Kidney epithelial cell (primary cell): ENCODE data around the gene NBAS. TPM values are rescaled to one million over a fixed set of nuclear protein-coding genes. Genes with fewer than 3 reads are reported as not detected.

Experiments
- DNase-seq: peaks from one replicate; pipeline ENCODE4 v3.0.0-alpha.2; 2010; ENCODE audit warnings: low read depth
- H3K27me3 ChIP-seq: 2 replicates; pipeline ENCODE4 v1.6.0; 2011; ENCODE audit warnings: low read length; ENCODE audit not compliant: control insufficient read depth, insufficient read depth
- H3K36me3 ChIP-seq: 2 replicates; pipeline ENCODE4 v1.5.1; 2011; ENCODE audit warnings: low read length; ENCODE audit not compliant: control insufficient read depth, insufficient read depth
- H3K4me3 ChIP-seq: 2 replicates; pipeline ENCODE4 v1.5.1; 2011; ENCODE audit warnings: low read depth, mild to moderate bottlenecking, control low read depth, low read length
- total RNA-seq: library from RNA; depleted of rRNA; stranded (reverse); fragments of >200 nt; gene quantifications from 2 replicates; pipeline ENCODE4 v1.2.3, GENCODE V29; 2015
- TF ChIP-seq, protein P1 (sequence below): IDR thresholded peaks from 2 replicates; pipeline ENCODE4 v1.5.1; 2011; ENCODE audit warnings: mild to moderate bottlenecking, moderate library complexity, low read length, control low read depth, inconsistent platforms; ENCODE audit not compliant: insufficient read depth, poor library complexity, severe bottlenecking

Gene NBAS
- total RNA-seq, 1 donor from 2014 or later = 67.0 TPM

DNA sequence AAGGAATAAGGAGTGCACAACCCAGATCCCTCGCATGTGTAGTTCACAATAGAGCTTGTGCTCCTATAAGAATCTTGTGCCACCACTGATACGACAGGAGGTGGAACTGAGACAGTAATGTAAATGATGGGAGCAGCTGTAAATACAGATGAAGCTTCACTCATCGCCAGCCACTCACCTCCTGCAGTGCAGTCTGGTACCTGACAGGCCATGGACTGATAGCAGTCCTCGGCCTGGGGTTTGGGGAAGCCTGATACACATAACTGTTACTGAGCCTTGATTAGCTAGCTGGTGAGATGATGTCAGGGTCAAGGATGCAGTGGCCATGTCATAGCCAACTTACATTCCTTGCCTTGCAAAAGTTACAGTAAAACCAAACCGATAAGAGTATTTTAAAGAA is 376.6 kb downstream of the NBAS start:
- no peaks in the 10 kb centered on the region for H3K36me3 ChIP-seq
- DNase-seq = no peak
- H3K4me3 ChIP-seq = no peak overlapping the region
- H3K27me3 ChIP-seq = no peaks in the 10 kb centered on the region
- TF ChIP-seq, protein P1, sequence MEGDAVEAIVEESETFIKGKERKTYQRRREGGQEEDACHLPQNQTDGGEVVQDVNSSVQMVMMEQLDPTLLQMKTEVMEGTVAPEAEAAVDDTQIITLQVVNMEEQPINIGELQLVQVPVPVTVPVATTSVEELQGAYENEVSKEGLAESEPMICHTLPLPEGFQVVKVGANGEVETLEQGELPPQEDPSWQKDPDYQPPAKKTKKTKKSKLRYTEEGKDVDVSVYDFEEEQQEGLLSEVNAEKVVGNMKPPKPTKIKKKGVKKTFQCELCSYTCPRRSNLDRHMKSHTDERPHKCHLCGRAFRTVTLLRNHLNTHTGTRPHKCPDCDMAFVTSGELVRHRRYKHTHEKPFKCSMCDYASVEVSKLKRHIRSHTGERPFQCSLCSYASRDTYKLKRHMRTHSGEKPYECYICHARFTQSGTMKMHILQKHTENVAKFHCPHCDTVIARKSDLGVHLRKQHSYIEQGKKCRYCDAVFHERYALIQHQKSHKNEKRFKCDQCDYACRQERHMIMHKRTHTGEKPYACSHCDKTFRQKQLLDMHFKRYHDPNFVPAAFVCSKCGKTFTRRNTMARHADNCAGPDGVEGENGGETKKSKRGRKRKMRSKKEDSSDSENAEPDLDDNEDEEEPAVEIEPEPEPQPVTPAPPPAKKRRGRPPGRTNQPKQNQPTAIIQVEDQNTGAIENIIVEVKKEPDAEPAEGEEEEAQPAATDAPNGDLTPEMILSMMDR = no peak

DNA sequence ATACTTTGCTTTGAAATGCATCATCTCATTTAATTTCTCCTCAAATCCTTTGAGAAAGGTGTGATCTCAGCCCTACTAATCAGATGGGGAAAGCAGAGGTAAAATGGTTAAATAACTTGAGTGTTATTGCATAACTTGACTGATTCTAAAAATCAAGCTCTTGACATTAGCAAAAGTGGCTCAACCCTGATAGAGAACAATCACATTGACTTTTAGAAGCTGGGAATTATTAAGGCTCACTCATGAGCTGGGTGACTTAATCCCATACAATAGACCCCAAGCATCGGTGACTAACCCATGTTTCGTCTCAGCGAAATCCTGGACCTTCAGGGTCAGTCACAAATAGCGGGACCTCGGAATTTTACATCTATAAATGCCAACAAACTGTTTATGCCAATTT is 378.9 kb downstream of the NBAS start:
- Histone ChIP-seq H3K36me3 (no peaks in the 10 kb centered on the region), H3K27me3 (no peaks in the 10 kb centered on the region), H3K4me3 (no peak overlapping the region)
- TF ChIP-seq, protein P1 = no peak
- no peak for DNase-seq

DNA sequence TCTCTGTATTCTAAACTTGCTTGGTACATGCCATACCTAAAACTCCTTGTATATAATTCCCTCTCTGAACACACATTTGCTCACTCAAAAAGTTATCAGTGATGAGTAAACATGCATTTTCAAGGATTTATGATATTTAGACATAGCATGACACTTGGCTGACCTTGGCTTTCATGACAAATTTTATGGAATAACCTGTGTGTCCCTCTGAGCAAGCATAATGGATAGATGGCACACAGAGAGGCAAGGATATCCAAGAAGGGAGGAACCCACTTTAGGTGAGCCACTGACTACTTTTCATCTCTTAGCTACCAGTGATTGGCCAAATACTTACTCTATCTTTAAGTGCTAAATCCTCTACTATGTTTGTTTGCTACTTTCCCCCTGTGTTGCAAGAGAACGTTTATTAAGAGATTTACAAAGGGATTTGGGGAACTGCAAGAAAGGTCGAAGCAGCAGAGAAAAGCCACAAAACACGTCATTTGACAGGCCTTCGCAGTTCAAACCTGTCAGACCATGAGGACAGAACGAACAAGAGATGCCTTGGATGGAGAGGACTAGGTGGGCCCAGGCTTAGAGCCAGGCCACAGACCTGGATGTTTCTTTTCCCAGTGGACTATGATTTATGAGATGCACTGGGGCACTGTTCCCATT is 379.9 kb downstream of the NBAS start:
- no peaks in the 10 kb centered on the region for H3K36me3 ChIP-seq
- H3K27me3 ChIP-seq = no peaks in the 10 kb centered on the region
- DNase-seq = no peak
- no peak overlapping the region for H3K4me3 ChIP-seq
- TF ChIP-seq, protein P1 = no peak

DNA sequence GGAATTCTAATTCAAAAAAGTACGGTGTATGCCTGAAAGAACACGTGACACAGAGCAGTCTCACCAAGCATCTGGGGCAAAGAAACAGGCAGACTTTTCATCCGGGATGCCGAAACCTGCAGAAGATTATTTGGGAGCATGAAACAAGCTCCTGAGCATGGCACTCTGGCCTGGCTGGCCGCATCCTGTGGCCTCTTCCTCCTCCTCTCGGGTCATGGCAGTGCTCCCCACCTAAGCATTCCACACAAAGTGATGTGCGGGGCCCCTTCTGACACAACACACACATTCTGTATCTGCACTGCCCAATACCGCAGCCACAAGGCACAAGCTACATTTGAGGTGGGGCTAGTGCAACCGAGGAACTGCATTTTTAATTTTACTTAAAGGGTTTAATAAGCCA is 380.8 kb downstream of the NBAS start:
- DNase-seq = no peak
- no peaks in the 10 kb centered on the region for H3K36me3 ChIP-seq
- H3K27me3 ChIP-seq = no peaks in the 10 kb centered on the region
- TF ChIP-seq, protein P1 = no peak
- no peak overlapping the region for H3K4me3 ChIP-seq

DNA sequence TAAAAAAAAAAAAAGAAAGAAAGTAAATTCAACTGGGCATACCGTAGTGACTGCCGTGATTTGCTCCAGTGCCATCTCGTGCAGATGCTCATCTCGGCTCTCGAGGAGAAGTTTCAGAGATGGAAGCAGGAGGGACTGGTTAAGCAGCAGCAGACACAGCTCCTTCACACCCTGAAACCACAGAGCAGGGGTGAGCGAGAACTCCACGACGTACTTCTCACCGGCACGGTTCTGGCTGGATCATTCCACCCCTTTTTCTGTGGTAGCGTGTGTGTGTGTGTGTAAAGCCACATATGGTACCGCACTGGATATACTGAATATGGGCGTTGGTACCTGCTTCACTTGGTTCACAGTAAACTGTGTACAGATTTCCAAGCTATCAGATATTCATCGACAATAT is 382.2 kb downstream of the NBAS start:
- H3K36me3 ChIP-seq = no peaks in the 10 kb centered on the region
- no peaks in the 10 kb centered on the region for H3K27me3 ChIP-seq
- TF ChIP-seq, protein P1 = no peak
- H3K4me3 ChIP-seq = no peak overlapping the region
- no peak for DNase-seq

DNA sequence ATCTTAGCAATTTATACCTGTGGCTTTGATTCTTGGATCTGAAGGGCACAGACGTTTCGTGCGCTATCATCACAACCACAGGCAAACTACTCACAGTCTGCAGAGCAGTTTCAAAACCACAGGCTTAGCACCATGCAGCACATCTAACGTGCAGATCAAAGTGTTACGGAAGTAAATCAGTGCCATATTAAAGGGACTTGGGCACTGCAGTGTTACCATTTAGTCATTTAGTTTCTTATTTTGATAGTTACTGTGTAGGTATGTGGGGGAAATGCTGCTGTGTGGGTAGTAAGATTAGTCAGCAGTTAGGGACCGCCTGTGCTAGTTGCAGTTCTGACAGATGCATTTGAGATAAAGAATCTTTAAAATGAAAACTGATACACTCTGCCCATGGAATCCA is 384.0 kb downstream of the NBAS start:
- H3K36me3 ChIP-seq = no peaks in the 10 kb centered on the region
- peak; percentile 95 for DNase-seq

More for the DNA sequence above, 384.0 kb downstream of the NBAS start:
- Histone ChIP-seq H3K4me3 (no peak overlapping the region), H3K27me3 (no peaks in the 10 kb centered on the region)
- TF ChIP-seq, protein P1 = no peak
